Anterior cingulate cortex (tissue), 58 donors: ENCODE results near the gene BASP1.

Source experiments
- DNase-seq, 58 donors: peaks; one replicate each; lab custom pipeline; 2025; lab: John Stamatoyannopoulos, UW

The BASP1 gene, protein sequence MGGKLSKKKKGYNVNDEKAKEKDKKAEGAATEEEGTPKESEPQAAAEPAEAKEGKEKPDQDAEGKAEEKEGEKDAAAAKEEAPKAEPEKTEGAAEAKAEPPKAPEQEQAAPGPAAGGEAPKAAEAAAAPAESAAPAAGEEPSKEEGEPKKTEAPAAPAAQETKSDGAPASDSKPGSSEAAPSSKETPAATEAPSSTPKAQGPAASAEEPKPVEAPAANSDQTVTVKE

DNA sequence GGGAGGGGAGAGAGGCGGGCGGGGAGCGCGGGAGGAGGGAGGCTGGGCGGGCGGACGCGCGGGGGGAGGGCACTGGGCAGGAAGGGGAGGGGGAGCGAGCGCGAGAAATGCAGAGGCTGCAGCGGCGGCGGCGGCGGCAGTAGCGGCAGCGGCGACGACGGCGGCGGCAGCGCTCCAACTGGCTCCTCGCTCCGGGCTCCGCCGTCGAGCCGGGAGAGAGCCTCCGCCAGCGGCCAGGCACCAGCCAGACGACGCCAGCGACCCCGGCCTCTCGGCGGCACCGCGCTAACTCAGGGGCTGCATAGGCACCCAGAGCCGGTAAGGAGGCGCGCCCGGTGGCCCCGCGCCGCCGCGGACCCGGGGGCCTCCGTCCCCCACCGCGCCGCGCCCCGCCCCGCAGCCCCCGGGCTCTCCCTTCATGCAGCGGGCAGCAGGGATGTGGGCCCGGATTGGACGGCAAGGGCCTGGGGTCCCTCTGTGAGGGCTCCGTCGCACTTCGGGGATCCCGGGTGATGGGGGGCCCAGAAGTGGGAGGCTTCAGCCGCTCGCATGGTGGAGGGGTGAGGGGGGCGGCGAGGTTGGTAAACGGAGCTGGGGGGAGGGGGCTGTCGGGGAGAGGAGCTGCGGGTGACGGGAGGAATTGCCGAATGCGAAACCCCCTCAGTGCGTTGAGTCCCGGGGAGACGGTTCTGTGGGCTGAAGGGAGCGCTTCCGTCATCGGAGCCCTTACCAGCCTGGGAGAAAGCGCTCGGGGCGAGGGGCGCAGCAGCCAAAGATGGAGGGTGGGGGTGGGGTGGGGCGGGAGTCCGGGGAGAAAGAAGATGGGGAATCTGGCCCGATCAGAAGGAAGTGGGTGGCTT is at the start of gene BASP1:
Gene BASP1 (plus strand): TSS at position 139 of the 860 bp plus-strand sequence. CDS start 57,586 bp downstream, outside the sequence.
- peak in 49 of 58 donors; percentile 12 to 89 (median 64) for DNase-seq

DNA sequence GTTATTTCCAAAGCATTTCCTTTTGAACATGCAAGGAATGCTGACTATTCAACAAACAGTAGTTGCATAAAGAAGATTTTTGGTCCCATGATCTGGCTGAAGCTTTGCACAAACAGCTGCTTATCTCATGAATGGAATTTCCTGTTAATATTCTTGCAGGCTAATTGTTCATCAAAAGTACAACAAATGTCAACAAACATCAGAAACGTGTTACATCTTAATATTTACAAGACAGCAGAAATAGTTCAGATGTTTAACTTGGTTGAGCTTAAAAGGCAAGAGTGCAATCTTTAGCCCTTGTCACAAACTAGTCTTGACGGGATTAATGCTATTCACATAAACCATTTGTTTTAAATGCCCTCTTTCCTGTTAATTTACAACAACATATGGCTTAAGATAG is 47.9 kb upstream of the BASP1 start:
- DNase-seq: no peak

DNA sequence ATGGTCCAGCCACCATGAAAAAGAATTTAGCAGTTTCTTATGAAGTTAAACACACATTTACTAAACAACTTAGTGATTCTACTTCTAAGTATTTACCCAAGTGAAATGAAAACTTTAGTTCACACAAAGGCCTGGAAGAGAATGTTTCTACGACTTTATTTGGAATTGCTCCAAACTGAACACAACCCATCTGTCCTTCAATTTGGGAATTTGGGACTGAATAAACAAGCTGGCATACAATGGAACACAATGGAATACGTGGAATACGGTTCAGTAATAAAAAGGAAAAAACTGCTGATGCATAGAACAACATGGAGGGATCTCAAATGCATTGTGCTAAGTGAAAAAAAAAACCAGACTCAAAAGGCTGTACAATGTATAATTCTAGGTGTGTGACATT is 44.6 kb upstream of the BASP1 start:
- DNase-seq: no peak

DNA sequence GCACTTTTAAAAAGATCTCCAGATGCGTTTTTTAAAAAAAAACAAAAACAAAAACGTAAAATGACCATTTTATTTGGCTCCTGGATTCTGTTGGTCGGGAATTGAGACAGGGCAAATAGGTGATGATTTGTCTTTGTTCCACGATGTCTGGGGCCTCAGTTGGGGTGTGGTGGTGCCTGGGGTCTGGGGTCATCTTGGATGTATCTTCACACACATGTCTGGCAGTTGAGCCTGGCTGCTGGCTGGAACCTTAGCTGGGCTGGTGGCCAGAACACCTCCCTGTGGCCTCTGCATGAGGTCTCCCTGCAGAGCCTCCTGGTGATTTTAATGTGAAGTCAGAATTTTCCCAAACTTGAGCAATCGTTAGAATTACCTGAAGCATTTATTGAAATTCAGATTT is 42.5 kb upstream of the BASP1 start:
- no peak for DNase-seq

DNA sequence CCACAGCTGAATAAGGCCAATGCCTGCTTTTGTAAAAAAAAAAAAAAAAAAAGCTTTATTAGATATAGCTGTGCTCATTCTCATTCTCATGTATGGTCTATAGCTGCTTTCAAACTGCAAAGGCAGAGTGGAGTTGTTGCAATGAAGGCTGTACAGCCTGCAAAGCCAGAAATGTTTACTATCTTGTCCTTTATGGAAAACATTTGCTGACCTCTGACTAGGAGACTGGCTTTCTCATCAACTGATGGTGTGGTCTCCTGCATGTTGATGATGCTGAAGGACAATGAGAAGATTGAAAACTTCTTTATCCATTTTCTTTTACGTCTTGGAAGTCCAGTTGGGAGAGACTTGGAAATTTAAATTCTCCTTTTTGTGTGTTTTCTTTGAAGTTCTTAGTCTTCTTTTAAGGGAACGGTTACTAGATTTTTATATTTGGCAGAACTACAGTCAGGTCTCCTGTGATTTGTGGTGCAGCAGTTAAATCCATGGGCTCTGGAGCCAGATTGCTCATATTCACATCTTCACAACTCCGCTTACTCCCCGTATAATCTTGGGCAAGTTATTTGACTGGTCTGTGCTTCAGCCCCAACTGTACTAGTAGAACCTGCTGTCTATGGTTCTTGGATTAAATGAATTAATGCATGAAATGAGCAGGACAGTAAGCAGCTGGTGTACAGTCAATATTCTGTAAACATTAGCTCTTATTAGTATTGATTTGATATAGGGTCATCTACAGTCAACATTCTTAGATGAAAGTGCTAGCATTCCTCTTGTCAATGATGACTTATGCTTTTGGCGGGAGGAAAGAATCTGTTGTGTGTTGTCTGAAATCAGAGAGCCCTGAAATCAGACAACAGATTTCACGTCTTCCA is 39.7 kb upstream of the BASP1 start:
- no peak for DNase-seq

GRCh38 chr5:17178373-17178675 is 39.1 kb upstream of the BASP1 start:
- no peak for DNase-seq

DNA sequence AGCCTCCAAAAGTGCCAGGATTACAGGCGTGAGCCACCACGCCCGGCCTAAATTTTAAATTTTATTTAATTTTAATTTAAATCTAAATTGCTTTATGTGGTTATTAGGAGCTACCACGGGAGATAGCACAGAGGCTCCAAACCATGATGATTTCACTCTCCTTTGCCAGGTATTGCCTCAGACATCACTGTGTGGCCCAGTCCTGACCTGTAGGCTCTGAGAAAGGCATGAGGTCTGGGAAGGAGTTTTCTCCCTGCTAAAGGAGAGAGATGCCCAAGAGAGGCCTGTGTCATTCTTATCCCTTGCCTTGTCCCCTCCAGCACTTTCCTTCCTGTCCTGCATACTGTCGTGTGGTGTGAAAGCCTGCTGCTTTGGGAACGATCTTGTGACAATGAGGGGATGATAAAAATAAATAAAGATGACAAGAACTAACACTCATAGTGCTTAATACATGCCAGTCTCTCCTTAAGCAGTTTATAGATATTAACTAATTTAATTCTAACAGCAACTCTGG is 37.0 kb upstream of the BASP1 start:
- DNase-seq: no peak

- no peak for DNase-seq
These were observed 36.3 kb upstream of the BASP1 start for GRCh38 chr5:17180864-17181723.

DNA sequence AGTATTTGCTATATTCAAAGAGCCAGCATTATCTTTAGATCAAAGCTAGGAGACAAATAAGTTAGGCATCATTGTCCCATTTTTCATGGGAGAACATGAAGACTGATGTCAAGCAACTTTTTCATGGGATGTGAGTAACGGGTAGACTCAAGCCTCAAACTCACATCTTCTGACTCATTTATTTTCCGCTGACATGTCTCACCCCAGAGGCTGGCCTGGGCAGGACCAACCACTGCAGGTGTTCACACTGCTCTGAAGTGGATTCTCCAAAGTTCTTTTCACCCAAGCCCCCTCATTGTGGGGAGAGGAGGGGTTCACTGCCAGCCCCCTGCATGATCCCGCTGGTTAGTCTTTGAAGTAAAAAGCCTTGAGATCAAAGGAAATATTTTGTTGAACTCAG is 34.9 kb upstream of the BASP1 start:
- no peak for DNase-seq

DNA sequence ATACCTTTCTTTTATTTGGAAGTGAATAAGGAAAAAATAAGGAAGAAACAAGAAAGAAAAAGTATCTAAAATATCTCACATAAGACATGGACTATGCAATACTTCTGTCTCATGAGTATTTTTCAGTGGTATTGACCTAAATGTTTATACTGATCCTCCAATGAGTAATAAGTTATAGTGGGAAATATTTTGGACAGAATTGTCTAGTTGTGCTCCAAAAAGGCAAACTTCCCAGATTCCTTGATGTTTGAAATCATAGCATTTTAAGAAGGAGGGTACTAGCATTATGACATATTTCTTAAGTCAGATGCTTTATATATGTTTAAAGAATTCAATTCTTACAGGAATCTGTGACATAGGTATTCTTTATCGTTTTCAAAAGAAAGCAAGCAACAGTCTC is 34.5 kb upstream of the BASP1 start:
- DNase-seq: no peak

- no peak for DNase-seq
These were observed 33.6 kb upstream of the BASP1 start for GRCh38 chr5:17183831-17184230.

DNA sequence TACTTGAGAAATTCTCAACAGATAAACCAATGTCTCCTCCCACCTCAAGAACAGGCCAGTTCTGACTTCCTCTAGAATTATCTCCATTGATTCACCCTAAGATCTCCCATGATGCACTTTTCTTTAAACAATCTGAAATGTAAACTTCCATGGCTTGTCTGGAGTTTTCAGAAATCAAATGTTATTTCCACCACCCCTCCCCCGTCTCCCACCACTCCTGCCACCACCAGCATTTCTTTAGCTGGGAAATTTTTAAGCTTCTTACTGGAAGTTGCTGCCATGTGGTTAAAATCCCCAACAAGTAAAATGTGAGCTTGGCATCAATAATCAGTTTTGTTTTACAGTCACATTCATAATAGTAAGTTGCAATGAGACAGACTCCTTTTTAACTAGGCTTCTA is 32.8 kb upstream of the BASP1 start:
- DNase-seq: no peak

DNA sequence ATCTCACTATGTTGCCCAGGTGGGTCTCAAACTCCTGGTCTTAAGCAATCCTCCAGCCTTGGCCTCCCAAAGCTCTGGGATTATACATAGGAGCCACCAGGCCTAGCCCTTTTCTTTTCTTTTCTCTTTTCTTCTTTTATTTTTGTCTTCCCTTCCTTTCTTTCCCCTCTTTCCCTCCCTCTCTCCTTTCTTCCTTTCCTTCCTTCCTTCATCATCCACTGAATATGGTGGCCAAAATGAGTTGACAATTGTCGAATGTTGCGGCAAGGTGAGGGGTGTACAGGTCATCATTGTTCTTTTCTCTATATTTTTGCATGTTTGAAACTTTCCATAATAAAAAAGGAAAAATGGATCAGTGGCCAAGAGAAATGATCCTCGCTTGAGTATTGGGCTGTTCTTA is 32.1 kb upstream of the BASP1 start:
- no peak for DNase-seq

GRCh38 chr5:17185773-17186172 is 31.7 kb upstream of the BASP1 start:
- DNase-seq: no peak

DNA sequence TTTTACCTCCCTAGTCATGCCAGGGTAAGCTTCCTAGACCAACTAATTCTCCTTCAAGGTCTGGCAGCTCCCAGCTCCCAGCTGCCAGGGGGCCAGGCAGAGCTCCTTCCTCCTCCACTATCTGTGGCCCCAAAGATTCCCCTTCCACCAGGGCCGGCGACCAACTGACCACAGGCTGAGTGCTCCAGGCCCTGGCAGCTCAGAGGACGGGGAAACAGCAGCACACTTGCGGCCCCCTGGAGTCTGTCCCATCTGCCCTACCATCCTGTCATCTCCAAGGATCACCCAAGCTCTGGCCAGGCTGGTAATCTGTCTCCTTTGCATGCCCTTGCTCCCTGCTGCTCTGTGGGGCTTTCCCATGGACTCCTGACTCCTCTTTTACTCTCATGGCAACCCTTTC is 31.2 kb upstream of the BASP1 start:
- DNase-seq: no peak

- DNase-seq: no peak
These were observed 30.2 kb upstream of the BASP1 start for GRCh38 chr5:17187011-17187785.

- no peak for DNase-seq
These were observed 29.7 kb upstream of the BASP1 start for GRCh38 chr5:17187786-17188170.

DNA sequence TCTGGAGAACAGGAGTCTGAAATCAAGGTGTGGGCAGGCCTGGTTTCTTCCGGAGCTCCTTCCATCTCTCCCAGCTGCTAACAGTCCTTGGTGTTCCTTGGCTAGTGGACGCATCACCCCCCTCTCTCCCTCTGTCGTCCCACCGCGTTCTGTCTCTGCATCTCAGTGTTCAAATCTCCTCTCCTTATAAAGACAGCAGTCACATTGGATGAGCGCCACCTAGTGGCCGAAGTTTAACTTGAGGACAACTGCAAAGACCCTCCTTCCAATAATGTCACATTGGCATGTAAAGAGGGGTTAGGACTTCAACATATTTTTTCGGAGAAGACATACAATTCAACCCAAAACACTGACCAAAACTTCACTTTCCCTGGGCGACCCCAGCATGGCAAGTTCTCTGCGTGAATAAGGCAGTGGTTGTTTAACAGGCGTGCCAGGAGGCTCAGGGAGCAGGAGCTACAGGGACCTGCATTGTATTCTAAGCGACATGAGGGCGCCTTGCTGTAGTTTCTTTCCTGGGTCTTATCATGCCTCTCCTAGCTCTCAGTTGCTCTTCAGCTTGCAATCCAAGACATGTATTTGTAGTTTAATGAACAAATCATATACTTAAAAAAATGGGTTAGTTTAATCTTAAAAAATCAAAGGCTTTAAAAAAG is 27.9 kb upstream of the BASP1 start:
- peak in 45 of 58 donors; percentile 2 to 80 (median 30) for DNase-seq
